Testis (tissue), 3 donors: ENCODE results near the gene ZMIZ1. TPM values are rescaled to one million over a fixed set of nuclear protein-coding genes. Genes with fewer than 3 reads are reported as not detected.

Experiments
- DNase-seq: peaks from one replicate; pipeline ENCODE4 v3.0.0-alpha.2; 2019
- H3K27ac ChIP-seq, 2 donors: fragments of 200-600 bp; sonication (generic); one replicate each; pipeline ENCODE4 v1.5.1; 2019
- H3K27me3 ChIP-seq: fragments of 200-600 bp; sonication (generic); one replicate; pipeline ENCODE4 v1.5.1; 2019
- H3K36me3 ChIP-seq: fragments of 200-600 bp; sonication (generic); one replicate; pipeline ENCODE4 v1.5.1; 2017; ENCODE audit warnings: low read depth; ENCODE audit errors: missing control alignments
- H3K4me1 ChIP-seq: fragments of 200-600 bp; sonication (generic); one replicate; pipeline ENCODE4 v1.5.1; 2019
- H3K4me3 ChIP-seq, 2 donors: fragments of 200-600 bp; sonication (generic); one replicate each; pipeline ENCODE4 v1.5.1; 2017 to 2019
- H3K9me3 ChIP-seq: fragments of 200-600 bp; sonication (generic); one replicate; pipeline ENCODE4 v1.5.1; 2017
- POLR2A ChIP-seq: fragments of 450-650 bp; IDR thresholded peaks from one replicate; pipeline ENCODE4 v1.6.1; 2017; ENCODE audit warnings: antibody characterized with exemption, mild to moderate bottlenecking, moderate library complexity
- whole genome bisulfite sequencing, 2 donors: methylation state at CpG; one replicate each; pipeline ENCODE4 v1.1.5; 2018; 5-methylcytosine and 5-hydroxymethylcytosine counted together
- intact Hi-C: fragments of 100-400 bp; cut with DNase I; formaldehyde crosslinking; loops from one replicate; pipeline ENCODE4 v1.15.1; 2023; ENCODE audit warnings: low total_unique reads
- polyA plus RNA-seq: library from polyadenylated mRNA; stranded (reverse); fragments of 350-450 nt; fragmentation: Illumina TruSeq; extraction: RNeasy Lipid Tissue Mini Kit (QIAGEN cat#74804); gene quantifications from one replicate; pipeline ENCODE4 v1.2.3, GENCODE V29; 2014; ENCODE audit warnings: low read depth, low replicate concordance; ENCODE audit not compliant: insufficient read depth
- total RNA-seq, 2 donors: library from RNA; depleted of rRNA; stranded (reverse); fragments of >200 nt; gene quantifications; one replicate each; pipeline ENCODE4 v1.2.3, GENCODE V29; 2016
- TF ChIP-seq, protein P1 (sequence below), 3 experiments: fragments of 450-650 bp in 2 of 3; fragments of 200-600 bp in 1 of 3; sonication (generic) in 1 of 3; IDR thresholded peaks; one replicate each; pipeline ENCODE4 v1.5.1; 2016 to 2019; ENCODE audit warnings: antibody characterized with exemption in 3 of 3, mild to moderate bottlenecking in 2 of 3, moderate library complexity in 1 of 3

The ZMIZ1 gene
- total and polyA plus RNA-seq, 3 donors from 2014 or later: 15.2 to 22.0 (median 18.8) TPM

DNA sequence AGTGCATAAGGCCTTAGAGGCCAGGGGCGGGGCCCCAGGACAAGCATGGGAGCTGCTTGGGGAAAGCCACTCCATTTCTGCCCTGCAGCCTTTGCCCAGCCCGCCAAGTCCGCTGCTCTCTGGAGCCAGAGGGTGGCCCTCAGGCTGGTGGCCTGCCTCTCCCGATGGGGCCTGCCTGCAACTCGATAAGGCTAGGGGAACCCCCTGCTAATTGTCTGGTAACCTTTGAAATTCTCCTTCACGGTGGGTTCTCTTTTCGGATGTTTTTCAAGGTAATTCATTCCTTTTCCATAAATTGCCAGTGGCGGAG is 94.9 kb downstream of the ZMIZ1 start:
- WGBS, 2 donors: 83 to 87% methylated on average over 8 of the region's 8 CpGs
- H3K9me3 ChIP-seq: no peaks in the 10 kb centered on the region
- no peak for DNase-seq
- H3K27ac ChIP-seq: no peak overlapping the region
- H3K4me3 ChIP-seq: no peak overlapping the region
- intact Hi-C loops: no loop called here
- H3K36me3 ChIP-seq: no peaks in the 10 kb centered on the region
- H3K27me3 ChIP-seq: no peaks in the 10 kb centered on the region
- peaks cover 50% of the 10 kb centered on the region for H3K4me1 ChIP-seq
- TF ChIP-seq, protein P1, sequence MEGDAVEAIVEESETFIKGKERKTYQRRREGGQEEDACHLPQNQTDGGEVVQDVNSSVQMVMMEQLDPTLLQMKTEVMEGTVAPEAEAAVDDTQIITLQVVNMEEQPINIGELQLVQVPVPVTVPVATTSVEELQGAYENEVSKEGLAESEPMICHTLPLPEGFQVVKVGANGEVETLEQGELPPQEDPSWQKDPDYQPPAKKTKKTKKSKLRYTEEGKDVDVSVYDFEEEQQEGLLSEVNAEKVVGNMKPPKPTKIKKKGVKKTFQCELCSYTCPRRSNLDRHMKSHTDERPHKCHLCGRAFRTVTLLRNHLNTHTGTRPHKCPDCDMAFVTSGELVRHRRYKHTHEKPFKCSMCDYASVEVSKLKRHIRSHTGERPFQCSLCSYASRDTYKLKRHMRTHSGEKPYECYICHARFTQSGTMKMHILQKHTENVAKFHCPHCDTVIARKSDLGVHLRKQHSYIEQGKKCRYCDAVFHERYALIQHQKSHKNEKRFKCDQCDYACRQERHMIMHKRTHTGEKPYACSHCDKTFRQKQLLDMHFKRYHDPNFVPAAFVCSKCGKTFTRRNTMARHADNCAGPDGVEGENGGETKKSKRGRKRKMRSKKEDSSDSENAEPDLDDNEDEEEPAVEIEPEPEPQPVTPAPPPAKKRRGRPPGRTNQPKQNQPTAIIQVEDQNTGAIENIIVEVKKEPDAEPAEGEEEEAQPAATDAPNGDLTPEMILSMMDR (IDR thresholded peaks at IDR 0.05): no peak
- TF ChIP-seq POLR2A: no peak

DNA sequence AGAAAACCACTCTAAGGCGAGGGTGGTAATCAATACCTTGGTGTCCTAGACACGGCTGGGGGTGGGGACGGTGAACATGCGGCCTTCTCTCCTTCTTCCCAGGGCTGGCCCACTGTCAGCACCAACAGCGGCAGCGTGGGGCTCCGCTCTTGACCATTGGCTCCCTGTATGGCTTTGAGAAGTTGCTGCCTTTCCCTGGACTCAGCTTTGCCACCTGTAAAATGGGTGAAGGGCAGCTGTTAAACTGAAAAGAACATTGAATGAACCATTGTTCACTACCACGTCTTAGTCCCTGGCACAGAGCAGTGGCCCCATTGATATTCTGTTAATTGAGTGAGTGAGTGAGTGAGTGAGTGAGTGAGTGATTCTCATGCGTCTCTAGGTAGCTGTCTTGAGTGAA is 95.3 kb downstream of the ZMIZ1 start:
- intact Hi-C loops: no loop called here
- peaks cover 45% of the 10 kb centered on the region for H3K4me1 ChIP-seq

DNA sequence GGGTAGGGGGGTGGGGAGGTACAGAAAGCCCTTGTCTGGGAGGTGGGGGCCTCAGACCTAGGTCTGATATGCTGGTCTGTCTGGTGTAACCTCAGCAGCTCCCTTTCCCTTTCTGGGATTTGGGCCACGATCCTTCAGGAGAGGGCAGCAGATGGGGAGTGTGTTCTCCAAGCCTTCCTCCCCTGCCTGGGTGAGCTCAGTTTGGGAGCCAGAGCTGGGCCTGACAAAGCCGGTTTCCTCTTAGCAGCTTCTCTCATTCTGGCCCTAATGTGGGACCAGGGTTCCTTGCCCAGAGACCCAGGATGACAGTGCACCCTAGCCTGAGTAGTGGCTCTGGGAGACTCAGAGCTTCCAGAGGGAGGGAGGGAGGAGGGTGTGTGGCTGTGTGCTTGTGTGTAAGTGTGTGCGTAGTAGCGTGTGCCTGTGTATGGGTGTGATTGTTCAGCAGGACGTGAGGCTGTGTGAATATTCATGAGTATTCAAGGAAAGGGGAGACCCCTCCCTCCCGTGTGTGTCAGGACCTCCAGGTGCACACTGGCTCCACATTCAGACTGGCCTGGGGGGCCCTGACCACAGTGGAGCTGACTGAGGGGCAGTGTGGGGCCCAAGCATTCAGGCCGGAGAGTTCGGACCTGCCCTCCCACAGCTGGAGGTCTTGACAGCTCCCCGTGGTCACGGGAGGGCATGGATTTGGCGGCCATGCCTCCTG is 96.5 kb downstream of the ZMIZ1 start:
- Histone ChIP-seq H3K36me3 (no peaks in the 10 kb centered on the region), H3K9me3 (no peaks in the 10 kb centered on the region), H3K4me3 (no peak overlapping the region), H3K4me1 (peaks cover 33% of the 10 kb centered on the region), H3K27ac (peak overlapping the region in 1 of 2 donors; percentile 19), H3K27me3 (no peaks in the 10 kb centered on the region)
- 33 to 43% methylated on average over 3 to 11 of the region's 11 CpGs for WGBS, 2 donors
- intact Hi-C loops: no loop called here
- DNase-seq: no peak
- TF ChIP-seq POLR2A: no peak
- TF ChIP-seq, protein P1 (IDR thresholded peaks at IDR 0.05): no peak

More for the DNA sequence above, 95.3 kb downstream of the ZMIZ1 start:
- Histone ChIP-seq H3K27ac (no peak overlapping the region), H3K27me3 (no peaks in the 10 kb centered on the region), H3K4me3 (no peak overlapping the region), H3K9me3 (no peaks in the 10 kb centered on the region), H3K36me3 (no peaks in the 10 kb centered on the region)
- no peak for DNase-seq
- TF ChIP-seq POLR2A: no peak
- TF ChIP-seq, protein P1 (IDR thresholded peaks at IDR 0.05): no peak
- 90% methylated on average over 9 of the region's 9 CpGs for WGBS, 2 donors

DNA sequence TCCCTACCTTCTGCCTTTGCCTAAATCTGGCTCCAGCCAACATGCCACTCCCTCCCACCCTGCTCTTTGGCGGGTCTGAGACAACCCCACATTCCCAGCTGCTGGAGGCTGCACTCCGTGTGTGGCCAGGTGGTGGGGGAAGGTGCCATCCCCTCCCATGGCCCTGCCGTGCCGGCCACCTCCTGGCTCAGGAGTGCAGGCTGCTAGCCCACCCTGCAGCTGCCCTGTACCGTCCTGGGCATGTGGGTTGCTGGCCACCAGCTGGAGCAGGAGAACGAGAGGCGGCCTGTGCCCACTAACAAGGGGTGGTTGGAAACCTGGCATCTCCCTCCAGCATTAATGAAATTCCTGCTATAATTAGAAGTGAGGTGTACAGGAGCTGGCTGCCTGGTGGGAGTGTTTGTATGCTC is 97.6 kb downstream of the ZMIZ1 start:
- Histone ChIP-seq H3K36me3 (no peaks in the 10 kb centered on the region), H3K4me1 (peaks cover 28% of the 10 kb centered on the region), H3K27ac (no peak overlapping the region), H3K9me3 (no peaks in the 10 kb centered on the region), H3K4me3 (no peak overlapping the region), H3K27me3 (no peaks in the 10 kb centered on the region)
- intact Hi-C loops: no loop called here
- TF ChIP-seq, protein P1 (IDR thresholded peaks at IDR 0.05): no peak
- no peak for TF ChIP-seq POLR2A
- WGBS, 2 donors: 52 to 60% methylated on average over 4 to 7 of the region's 7 CpGs
- DNase-seq: no peak

DNA sequence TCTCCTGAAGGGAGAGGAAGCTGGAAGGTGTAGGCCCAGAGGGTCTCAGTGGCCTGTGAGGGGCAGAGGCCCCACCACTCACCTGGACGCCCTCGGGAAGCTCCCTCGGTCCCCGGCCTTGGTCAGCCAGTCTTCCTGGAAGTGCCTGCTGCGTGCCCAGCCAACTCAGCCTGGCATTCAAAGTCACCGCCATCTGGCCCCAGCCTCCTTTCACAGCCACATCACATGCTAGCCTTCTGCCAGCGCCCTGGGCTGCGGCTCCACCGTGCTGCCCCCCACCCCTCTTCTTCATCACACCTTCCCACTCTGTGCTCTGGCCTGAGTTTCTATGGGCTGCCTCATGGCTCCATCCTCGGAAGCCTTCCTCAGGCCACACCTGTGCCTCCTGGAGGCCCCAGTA is 98.0 kb downstream of the ZMIZ1 start:
- H3K27ac ChIP-seq: no peak overlapping the region
- intact Hi-C loops: no loop called here
- no peak for DNase-seq
- TF ChIP-seq, protein P1 (IDR thresholded peaks at IDR 0.05): no peak
- no peak for TF ChIP-seq POLR2A
- H3K9me3 ChIP-seq: no peaks in the 10 kb centered on the region
- H3K4me1 ChIP-seq: peaks cover 25% of the 10 kb centered on the region
- WGBS, 2 donors: 84 to 89% methylated on average over 10 of the region's 10 CpGs
- H3K27me3 ChIP-seq: no peaks in the 10 kb centered on the region
- no peak overlapping the region for H3K4me3 ChIP-seq
- H3K36me3 ChIP-seq: no peaks in the 10 kb centered on the region
